ENCODE results near the gene PUSL1.

The PUSL1 gene

GRCh38 chr1:1347026-1347595 is 38.7 kb downstream of the PUSL1 start:
- Histone ChIP-seq H3K27ac (ENCODE audit: insufficient read depth, low read depth, low read length, poor library complexity, severe bottlenecking) (no peak overlapping the region), H3K4me1 (ENCODE audit: control insufficient read depth, insufficient read depth, low read length) (peaks cover 14% of the 10 kb centered on the region), H3K4me3 (ENCODE audit: insufficient read depth, low read depth, low read length) (peak overlapping the region; percentile 68), H3K36me3 (ENCODE audit: control insufficient read depth, insufficient read depth, low read length) (no peaks in the 10 kb centered on the region), H3K27me3 (ENCODE audit: control insufficient read depth, insufficient read depth, low read length, poor library complexity, severe bottlenecking) (no peaks in the 10 kb centered on the region), H3K9me3 (ENCODE audit: control insufficient read depth, low read length) (no peaks in the 10 kb centered on the region)
- WGBS, 2 experiments = 94% methylated on average over 10 of the region's 10 CpGs

GRCh38 chr1:1347663-1348419 is 39.4 kb downstream of the PUSL1 start:
- Histone ChIP-seq H3K27ac (ENCODE audit: insufficient read depth, low read depth, low read length, poor library complexity, severe bottlenecking) (no peak overlapping the region), H3K4me3 (ENCODE audit: insufficient read depth, low read depth, low read length) (peak overlapping the region; percentile 68), H3K27me3 (ENCODE audit: control insufficient read depth, insufficient read depth, low read length, poor library complexity, severe bottlenecking) (no peaks in the 10 kb centered on the region), H3K9me3 (ENCODE audit: control insufficient read depth, low read length) (no peaks in the 10 kb centered on the region), H3K4me1 (ENCODE audit: control insufficient read depth, insufficient read depth, low read length) (peaks cover 21% of the 10 kb centered on the region), H3K36me3 (ENCODE audit: control insufficient read depth, insufficient read depth, low read length) (no peaks in the 10 kb centered on the region)
- WGBS, 2 experiments = 11 to 17% methylated on average over 26 of the region's 26 CpGs

DNA sequence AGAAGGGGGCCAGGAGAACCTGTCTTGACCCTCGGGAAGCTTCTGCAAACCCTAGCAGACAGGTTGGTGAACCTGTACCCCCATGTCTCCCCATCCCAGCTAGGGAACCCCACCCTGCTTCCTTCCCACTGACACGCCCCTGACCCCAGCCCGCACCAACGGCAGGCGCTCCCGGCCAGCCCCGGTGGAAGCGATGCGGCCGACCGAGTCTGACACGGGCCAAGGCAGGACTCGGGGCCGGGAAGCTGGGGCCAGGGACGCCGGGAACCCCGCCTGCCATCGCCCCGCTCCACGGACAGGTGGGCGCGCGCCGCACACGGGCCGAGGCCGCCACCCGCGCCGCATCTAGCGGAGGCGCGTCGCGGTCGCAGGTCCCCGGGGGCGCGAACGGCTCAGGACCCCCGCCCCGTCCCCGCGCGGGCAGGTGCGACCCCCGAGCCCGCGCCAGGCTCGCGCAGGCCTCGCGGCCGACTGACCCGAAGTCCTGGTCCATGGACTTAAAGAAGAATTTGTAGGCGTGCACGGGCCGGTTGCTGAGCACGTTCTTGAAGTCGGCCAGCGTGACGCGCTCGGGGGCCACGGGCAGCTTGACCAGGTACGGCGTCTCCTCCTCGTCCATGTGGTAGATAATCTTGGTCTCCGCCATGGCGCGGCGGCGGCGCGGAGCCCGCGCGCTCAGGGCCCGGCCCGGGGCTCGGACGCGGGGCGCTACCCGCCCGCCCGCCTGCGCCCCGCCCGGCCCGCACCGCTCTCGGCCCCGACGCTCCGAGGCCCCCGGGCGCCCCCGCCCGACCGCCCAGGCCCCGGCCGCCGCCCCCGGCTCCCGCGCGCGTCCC is 40.2 kb downstream of the PUSL1 start:
- Histone ChIP-seq H3K4me3 (ENCODE audit: insufficient read depth, low read depth, low read length) (peak overlapping the region; percentile 68), H3K4me1 (ENCODE audit: control insufficient read depth, insufficient read depth, low read length) (peaks cover 26% of the 10 kb centered on the region), H3K36me3 (ENCODE audit: control insufficient read depth, insufficient read depth, low read length) (no peaks in the 10 kb centered on the region), H3K27me3 (ENCODE audit: control insufficient read depth, insufficient read depth, low read length, poor library complexity, severe bottlenecking) (no peaks in the 10 kb centered on the region), H3K27ac (ENCODE audit: insufficient read depth, low read depth, low read length, poor library complexity, severe bottlenecking) (no peak overlapping the region), H3K9me3 (ENCODE audit: control insufficient read depth, low read length) (no peaks in the 10 kb centered on the region)
- WGBS, 2 experiments = 1% methylated on average over 109 of the region's 109 CpGs

DNA sequence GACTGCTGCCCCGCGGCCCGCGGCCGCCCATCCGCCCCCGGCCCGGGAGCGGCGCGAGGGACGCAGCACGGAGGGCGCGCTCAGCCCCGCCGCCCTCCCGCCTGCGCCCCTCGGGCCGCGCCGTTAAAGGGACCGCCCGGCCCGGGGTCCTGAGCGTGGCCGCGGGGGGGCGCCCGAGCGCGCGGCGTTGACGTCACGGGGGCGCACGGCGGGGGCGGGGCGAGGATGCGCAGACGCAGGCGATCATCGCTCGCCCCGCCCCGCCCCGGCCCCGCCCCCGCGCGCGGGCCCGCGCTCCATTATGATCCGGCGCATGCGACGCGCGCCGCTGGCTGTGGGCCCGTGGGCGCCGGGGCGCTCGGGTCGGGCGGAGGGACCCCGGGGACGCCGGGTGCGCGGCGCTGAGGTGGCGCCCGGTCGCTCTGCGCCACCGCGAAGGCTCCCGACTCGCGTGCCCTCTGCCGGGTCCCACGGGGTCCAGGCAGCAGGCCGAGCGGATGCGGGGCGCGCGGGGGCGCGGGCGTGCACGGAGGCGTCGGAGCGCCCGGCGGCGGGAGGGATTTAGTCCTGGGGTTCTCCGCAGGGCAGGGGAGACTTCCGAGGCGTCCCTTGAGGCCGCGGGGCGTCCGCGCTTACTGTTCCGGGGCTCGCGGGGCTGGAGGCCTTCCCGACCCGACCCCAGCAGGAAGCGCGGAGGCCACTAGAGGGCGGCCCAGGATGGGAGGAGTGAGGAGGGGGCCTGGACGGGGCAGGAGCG is 41.0 kb downstream of the PUSL1 start, which contains the start of gene DVL1:
DVL1 (minus strand) TSS at position 163 of the 757 bp plus-strand sequence. CDS start 353 bp downstream, outside the sequence.
- Histone ChIP-seq H3K4me1 (ENCODE audit: control insufficient read depth, insufficient read depth, low read length) (peaks cover 32% of the 10 kb centered on the region), H3K36me3 (ENCODE audit: control insufficient read depth, insufficient read depth, low read length) (no peaks in the 10 kb centered on the region), H3K4me3 (ENCODE audit: insufficient read depth, low read depth, low read length) (peak within 1 kb of the TSS; percentile 68), H3K27me3 (ENCODE audit: control insufficient read depth, insufficient read depth, low read length, poor library complexity, severe bottlenecking) (no peaks in the 10 kb centered on the region), H3K9me3 (ENCODE audit: control insufficient read depth, low read length) (no peaks in the 10 kb centered on the region), H3K27ac (ENCODE audit: insufficient read depth, low read depth, low read length, poor library complexity, severe bottlenecking) (peak within 1 kb of the TSS; percentile 17)
- 0% methylated on average over 117 of the region's 122 CpGs for WGBS, 2 experiments

DNA sequence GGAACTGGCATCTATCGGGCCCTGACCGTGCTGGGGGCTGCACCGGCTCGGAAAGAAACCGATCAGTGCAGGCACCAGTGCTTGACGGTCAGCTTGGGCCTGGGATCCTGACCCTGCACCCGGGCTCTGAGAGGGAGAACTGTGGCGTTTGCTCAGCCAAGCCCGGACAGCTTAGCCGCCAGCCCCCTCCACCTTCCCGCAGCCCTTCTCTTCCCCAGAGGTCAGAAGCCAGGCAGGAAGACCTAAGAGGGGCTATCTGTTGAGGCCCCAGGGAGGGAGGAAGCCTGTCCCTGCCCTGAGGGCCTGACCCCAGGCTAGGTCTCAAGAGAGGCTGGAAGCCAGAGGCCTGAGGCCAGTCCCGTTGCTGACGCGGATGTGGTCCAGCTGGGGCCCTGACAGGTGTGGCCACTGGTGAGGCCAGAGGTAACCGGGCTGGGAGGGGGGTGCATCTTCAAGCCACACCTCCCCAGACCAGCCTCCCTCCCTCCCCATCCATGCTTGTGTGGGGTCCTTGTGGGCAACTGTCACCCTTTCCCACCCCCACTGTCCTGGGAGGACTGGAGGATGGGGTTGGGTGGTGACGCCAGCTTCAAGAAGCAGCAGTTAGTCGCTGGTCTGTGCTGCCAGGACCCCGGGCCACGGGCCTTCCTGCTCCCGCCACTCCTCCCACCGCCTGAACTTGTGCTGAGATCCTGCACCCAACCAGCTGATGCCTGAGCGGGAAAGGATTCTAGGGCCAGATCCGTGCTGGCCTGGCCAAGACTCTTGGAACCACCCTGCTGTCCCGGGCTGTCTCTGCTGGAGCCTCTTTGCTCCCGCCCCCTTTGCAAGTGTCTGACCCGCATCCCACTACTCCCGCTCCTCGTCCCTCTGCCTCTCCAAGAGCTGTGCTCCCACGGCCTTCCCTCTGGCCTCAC is 43.4 kb downstream of the PUSL1 start:
- Histone ChIP-seq H3K9me3 (ENCODE audit: control insufficient read depth, low read length) (no peaks in the 10 kb centered on the region), H3K4me1 (ENCODE audit: control insufficient read depth, insufficient read depth, low read length) (peaks cover 35% of the 10 kb centered on the region), H3K27me3 (ENCODE audit: control insufficient read depth, insufficient read depth, low read length, poor library complexity, severe bottlenecking) (no peaks in the 10 kb centered on the region), H3K27ac (ENCODE audit: insufficient read depth, low read depth, low read length, poor library complexity, severe bottlenecking) (no peak overlapping the region), H3K4me3 (ENCODE audit: insufficient read depth, low read depth, low read length) (peak overlapping the region; percentile 25), H3K36me3 (ENCODE audit: control insufficient read depth, insufficient read depth, low read length) (no peaks in the 10 kb centered on the region)
- 62 to 63% methylated on average over 29 of the region's 29 CpGs for WGBS, 2 experiments

- Histone ChIP-seq H3K4me1 (ENCODE audit: control insufficient read depth, insufficient read depth, low read length) (peaks cover 39% of the 10 kb centered on the region), H3K27ac (ENCODE audit: insufficient read depth, low read depth, low read length, poor library complexity, severe bottlenecking) (no peak overlapping the region), H3K36me3 (ENCODE audit: control insufficient read depth, insufficient read depth, low read length) (no peaks in the 10 kb centered on the region), H3K9me3 (ENCODE audit: control insufficient read depth, low read length) (no peaks in the 10 kb centered on the region), H3K4me3 (ENCODE audit: insufficient read depth, low read depth, low read length) (no peak overlapping the region), H3K27me3 (ENCODE audit: control insufficient read depth, insufficient read depth, low read length, poor library complexity, severe bottlenecking) (no peaks in the 10 kb centered on the region)
- WGBS, 2 experiments = 54 to 56% methylated on average over 5 of the region's 5 CpGs
These were observed 44.5 kb downstream of the PUSL1 start for GRCh38 chr1:1352786-1353388.

GRCh38 chr1:1353389-1354151 is 45.2 kb downstream of the PUSL1 start:
- no peak overlapping the region for H3K4me3 ChIP-seq (ENCODE audit: insufficient read depth, low read depth, low read length)
- H3K4me1 ChIP-seq (ENCODE audit: control insufficient read depth, insufficient read depth, low read length) = peaks cover 37% of the 10 kb centered on the region

GRCh38 chr1:1354271-1355247 is 46.2 kb downstream of the PUSL1 start:
- no peaks in the 10 kb centered on the region for H3K9me3 ChIP-seq (ENCODE audit: control insufficient read depth, low read length)
- WGBS, 2 experiments = 91 to 93% methylated on average over 116 of the region's 116 CpGs
- no peaks in the 10 kb centered on the region for H3K27me3 ChIP-seq (ENCODE audit: control insufficient read depth, insufficient read depth, low read length, poor library complexity, severe bottlenecking)
- peaks cover 47% of the 10 kb centered on the region for H3K4me1 ChIP-seq (ENCODE audit: control insufficient read depth, insufficient read depth, low read length)
- H3K36me3 ChIP-seq (ENCODE audit: control insufficient read depth, insufficient read depth, low read length) = no peaks in the 10 kb centered on the region
- no peak overlapping the region for H3K27ac ChIP-seq (ENCODE audit: insufficient read depth, low read depth, low read length, poor library complexity, severe bottlenecking)
- H3K4me3 ChIP-seq (ENCODE audit: insufficient read depth, low read depth, low read length) = no peak overlapping the region

More at GRCh38 chr1:1353389-1354151, 45.2 kb downstream of the PUSL1 start:
- Histone ChIP-seq H3K36me3 (ENCODE audit: control insufficient read depth, insufficient read depth, low read length) (no peaks in the 10 kb centered on the region), H3K9me3 (ENCODE audit: control insufficient read depth, low read length) (no peaks in the 10 kb centered on the region), H3K27me3 (ENCODE audit: control insufficient read depth, insufficient read depth, low read length, poor library complexity, severe bottlenecking) (no peaks in the 10 kb centered on the region), H3K27ac (ENCODE audit: insufficient read depth, low read depth, low read length, poor library complexity, severe bottlenecking) (no peak overlapping the region)
- 69 to 71% methylated on average over 28 of the region's 28 CpGs for WGBS, 2 experiments

All from ectodermal cell (in vitro differentiated cells).